ENCODE data around the gene DPH2.

The DPH2 gene

DNA sequence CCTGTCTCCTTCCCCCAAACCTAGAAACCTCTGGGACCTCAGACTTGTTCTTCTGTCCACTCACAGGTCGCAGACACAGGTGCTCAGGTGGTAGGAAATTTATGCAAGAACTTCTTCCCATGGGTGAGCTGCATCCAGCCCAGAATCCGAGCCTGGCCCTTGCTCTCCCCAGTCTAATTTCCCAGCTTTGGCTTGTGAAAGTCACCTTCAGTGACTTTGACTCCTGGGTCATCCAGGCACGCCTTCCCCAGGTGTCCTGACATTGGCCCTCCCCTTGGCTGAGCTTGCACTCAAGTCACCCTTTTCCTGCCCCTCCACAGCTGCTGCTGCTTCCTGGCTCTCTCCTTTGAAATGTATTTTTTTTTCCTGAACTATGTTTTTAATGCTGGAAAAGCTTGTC, 16.4 kb upstream of the DPH2 start:
- no peak for DNase-seq (ENCODE audit: low read depth, low spot score)
- POLR2A ChIA-PET: no interaction called here
- H3K4me3 ChIP-seq (ENCODE audit: low read depth, low read length): no peak overlapping the region
- CTCF ChIA-PET: interaction anchor here (1.3 to 2.9 kb wide), 3 partner anchors 19 to 190 kb away, joined by 4 to 18 read pairs (median 11); partner anchors contain the start of gene ARTN
- TF ChIP-seq, protein P1, sequence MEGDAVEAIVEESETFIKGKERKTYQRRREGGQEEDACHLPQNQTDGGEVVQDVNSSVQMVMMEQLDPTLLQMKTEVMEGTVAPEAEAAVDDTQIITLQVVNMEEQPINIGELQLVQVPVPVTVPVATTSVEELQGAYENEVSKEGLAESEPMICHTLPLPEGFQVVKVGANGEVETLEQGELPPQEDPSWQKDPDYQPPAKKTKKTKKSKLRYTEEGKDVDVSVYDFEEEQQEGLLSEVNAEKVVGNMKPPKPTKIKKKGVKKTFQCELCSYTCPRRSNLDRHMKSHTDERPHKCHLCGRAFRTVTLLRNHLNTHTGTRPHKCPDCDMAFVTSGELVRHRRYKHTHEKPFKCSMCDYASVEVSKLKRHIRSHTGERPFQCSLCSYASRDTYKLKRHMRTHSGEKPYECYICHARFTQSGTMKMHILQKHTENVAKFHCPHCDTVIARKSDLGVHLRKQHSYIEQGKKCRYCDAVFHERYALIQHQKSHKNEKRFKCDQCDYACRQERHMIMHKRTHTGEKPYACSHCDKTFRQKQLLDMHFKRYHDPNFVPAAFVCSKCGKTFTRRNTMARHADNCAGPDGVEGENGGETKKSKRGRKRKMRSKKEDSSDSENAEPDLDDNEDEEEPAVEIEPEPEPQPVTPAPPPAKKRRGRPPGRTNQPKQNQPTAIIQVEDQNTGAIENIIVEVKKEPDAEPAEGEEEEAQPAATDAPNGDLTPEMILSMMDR (IDR thresholded peaks at IDR 0.05; ENCODE audit: insufficient read depth, low read length, missing control alignments): no peak

DNA sequence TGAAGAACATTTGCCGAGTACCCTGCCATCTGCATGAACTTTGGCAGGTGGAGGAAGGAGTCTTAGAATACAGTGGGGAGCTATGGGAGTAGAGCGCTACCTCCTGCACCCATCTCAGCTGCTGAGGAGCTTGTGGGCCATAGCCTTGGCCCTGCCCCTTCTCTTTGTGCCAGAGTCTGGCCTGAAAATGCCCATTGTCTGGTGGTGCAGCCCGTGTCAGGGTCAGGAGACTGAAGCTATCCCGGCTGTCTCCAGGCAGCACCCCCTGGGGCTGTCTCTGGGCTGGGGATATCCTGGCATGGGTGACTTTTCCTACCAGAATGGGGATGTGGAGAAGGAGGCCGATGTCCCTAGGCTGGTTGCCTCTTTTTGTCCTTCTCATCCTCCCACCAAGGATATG, 15.8 kb upstream of the DPH2 start:
- no peak overlapping the region for H3K4me3 ChIP-seq (ENCODE audit: low read depth, low read length)
- CTCF ChIA-PET: interaction anchor here (1.3 to 2.9 kb wide), 3 partner anchors 19 to 190 kb away, joined by 4 to 18 read pairs (median 11); partner anchors contain the start of gene ARTN
- POLR2A ChIA-PET: no interaction called here
- TF ChIP-seq, protein P1 (IDR thresholded peaks at IDR 0.05; ENCODE audit: insufficient read depth, low read length, missing control alignments): no peak
- no peak for DNase-seq (ENCODE audit: low read depth, low spot score)

DNA sequence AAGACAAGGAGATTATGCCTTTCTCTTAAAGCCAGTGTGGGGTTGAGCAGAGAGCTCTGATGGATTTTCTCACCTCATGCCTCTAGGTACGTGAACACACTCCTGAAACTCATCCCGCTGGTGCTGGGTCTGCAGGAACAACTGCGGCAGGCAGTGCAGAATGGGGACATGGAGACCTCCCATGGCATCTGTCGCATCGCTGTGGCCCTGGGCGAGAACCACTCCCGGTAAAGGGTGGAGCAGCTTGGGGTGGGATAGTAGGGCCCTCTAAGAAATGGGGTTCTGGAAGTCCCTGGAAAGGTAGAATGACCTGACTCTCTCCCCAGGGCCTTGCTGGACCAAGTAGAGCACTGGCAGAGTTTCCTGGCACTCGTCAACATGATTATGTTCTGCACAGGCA, 13.6 kb upstream of the DPH2 start:
- TF ChIP-seq, protein P1 (IDR thresholded peaks at IDR 0.05; ENCODE audit: insufficient read depth, low read length, missing control alignments): no peak
- POLR2A ChIA-PET: interaction anchor here (1.5 kb wide), 1 partner anchor 9 kb away, joined by 4 read pairs; the partner anchor contains the start of gene IPO13
- H3K4me3 ChIP-seq (ENCODE audit: low read depth, low read length): no peak overlapping the region
- CTCF ChIA-PET: interaction anchor here (0.6 to 2.9 kb wide), 3 partner anchors 9 to 22 kb away, joined by 3 to 18 read pairs (median 5); partner anchors contain the start of genes ARTN and IPO13
- DNase-seq (ENCODE audit: low read depth, low spot score): no peak

- CTCF ChIA-PET: interaction anchor here (2.2 kb wide), 1 partner anchor 194 kb away, joined by 9 read pairs; no protein-coding TSS in a partner anchor
- no peak for DNase-seq (ENCODE audit: low read depth, low spot score)
- POLR2A ChIA-PET: no interaction called here
- TF ChIP-seq, protein P1 (IDR thresholded peaks at IDR 0.05; ENCODE audit: insufficient read depth, low read length, missing control alignments): no peak
- H3K4me3 ChIP-seq (ENCODE audit: low read depth, low read length): no peak overlapping the region
Measured at GRCh38 chr1:43957407-43958040, 12.3 kb upstream of the DPH2 start.

GRCh38 chr1:43958351-43959255, 11.2 kb upstream of the DPH2 start:
- TF ChIP-seq, protein P1 (IDR thresholded peaks at IDR 0.05; ENCODE audit: insufficient read depth, low read length, missing control alignments): no peak
- H3K4me3 ChIP-seq (ENCODE audit: low read depth, low read length): no peak overlapping the region
- CTCF ChIA-PET: interaction anchor here (1.2 to 2.2 kb wide), 5 partner anchors 11 to 195 kb away, joined by 3 to 9 read pairs (median 4); partner anchors contain the start of genes ARTN, ATP6V0B, DPH2 and IPO13
- POLR2A ChIA-PET: no interaction called here
- DNase-seq (ENCODE audit: low read depth, low spot score): no peak

DNA sequence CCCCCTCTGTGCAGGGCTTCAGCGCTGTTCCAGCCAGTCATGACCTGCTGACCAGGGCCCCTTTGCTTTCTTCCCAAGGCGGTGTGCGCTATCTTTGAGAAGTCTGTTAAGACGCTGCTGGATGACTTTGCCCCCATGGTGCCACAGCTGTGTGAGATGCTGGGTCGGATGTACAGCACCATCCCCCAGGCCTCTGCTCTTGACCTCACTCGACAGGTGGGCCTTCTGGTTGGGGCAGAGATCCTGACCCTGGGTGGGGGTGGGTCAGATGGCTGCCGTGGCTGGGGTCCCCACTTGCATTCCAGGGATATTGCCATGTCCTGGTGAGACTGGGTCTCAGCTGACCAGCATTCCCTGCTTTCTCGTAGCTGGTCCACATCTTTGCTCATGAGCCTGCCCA, 9.0 kb upstream of the DPH2 start:
- ChIA-PET CTCF (interaction anchor here (1.5 kb wide), 1 partner anchor 10 kb away, joined by 5 read pairs; no protein-coding TSS in a partner anchor), POLR2A (no interaction called here)
- no peak for DNase-seq (ENCODE audit: low read depth, low spot score)
- H3K4me3 ChIP-seq (ENCODE audit: low read depth, low read length): no peak overlapping the region
- TF ChIP-seq, protein P1 (IDR thresholded peaks at IDR 0.05; ENCODE audit: insufficient read depth, low read length, missing control alignments): no peak

Data from AG04449 (cell line).